Fibroblast of lung (primary cell): Measurements from ENCODE around the gene BCAR3.

Experiments used
- EZH2 ChIP-seq: IDR thresholded peaks from 2 replicates; pipeline ENCODE4 v1.5.1; 2012; ENCODE audit warnings: low read length, control low read depth, mild to moderate bottlenecking; ENCODE audit errors: missing control alignments
- TF ChIP-seq, protein P1 (sequence below), 2 donors: IDR thresholded peaks in 1 of 2; conservative IDR thresholded peaks in 1 of 2; 1 replicate in 1 of 2; 2 replicates in 1 of 2; pipeline ENCODE4 v1.5.1; 2011 to 2012; ENCODE audit warnings: low read length in 2 of 2, control low read depth in 1 of 2, inconsistent platforms in 1 of 2, low read depth in 1 of 2, mild to moderate bottlenecking in 1 of 2

DNA sequence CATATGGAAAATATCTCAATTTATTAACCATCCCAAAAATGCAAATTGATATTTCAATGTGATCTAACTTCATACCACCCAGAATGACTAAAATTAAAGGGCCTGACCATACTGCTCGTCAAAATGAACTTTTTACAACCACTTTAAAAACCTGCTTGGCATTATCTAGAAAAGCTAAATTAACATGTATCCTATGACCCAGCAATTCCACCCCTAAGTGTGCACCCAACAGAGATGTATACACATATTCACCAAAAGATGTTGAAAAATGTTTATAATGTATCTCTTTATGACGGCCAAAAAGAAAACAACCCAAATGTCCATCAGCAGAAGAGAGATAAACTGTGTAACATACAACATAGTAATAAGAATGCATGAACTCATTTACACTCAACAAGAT is 1.6 kb upstream of the BCAR3 start:
- TF ChIP-seq, protein P1, sequence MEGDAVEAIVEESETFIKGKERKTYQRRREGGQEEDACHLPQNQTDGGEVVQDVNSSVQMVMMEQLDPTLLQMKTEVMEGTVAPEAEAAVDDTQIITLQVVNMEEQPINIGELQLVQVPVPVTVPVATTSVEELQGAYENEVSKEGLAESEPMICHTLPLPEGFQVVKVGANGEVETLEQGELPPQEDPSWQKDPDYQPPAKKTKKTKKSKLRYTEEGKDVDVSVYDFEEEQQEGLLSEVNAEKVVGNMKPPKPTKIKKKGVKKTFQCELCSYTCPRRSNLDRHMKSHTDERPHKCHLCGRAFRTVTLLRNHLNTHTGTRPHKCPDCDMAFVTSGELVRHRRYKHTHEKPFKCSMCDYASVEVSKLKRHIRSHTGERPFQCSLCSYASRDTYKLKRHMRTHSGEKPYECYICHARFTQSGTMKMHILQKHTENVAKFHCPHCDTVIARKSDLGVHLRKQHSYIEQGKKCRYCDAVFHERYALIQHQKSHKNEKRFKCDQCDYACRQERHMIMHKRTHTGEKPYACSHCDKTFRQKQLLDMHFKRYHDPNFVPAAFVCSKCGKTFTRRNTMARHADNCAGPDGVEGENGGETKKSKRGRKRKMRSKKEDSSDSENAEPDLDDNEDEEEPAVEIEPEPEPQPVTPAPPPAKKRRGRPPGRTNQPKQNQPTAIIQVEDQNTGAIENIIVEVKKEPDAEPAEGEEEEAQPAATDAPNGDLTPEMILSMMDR (conservative IDR thresholded peaks at IDR 0.05 in 1 of 2, IDR thresholded peaks at IDR 0.05 in 1 of 2; ENCODE audit: low read depth in 1 of 2, low read length in 2 of 2): no peak
- TF ChIP-seq EZH2: no peak
